Mesenchymal stem cell (in vitro differentiated cells and primary cell): ENCODE measurements around the gene OBSL1.

ENCODE experiments used
- DNase-seq: peaks from one replicate; pipeline ENCODE4 v3.0.0-alpha.2; 2013
- H2AFZ ChIP-seq: one replicate; pipeline ENCODE4 v1.6.1; 2013; ENCODE audit warnings: low read depth, mild to moderate bottlenecking, control low read depth, inconsistent platforms, low read length, moderate library complexity
- H2AK5ac ChIP-seq: 2 replicates; pipeline ENCODE4 v1.6.1; 2013; ENCODE audit warnings: low read length, moderate library complexity, mild to moderate bottlenecking, inconsistent platforms; ENCODE audit not compliant: severe bottlenecking
- H2BK120ac ChIP-seq: one replicate; pipeline ENCODE4 v1.6.1; 2013; ENCODE audit warnings: low read depth, mild to moderate bottlenecking, inconsistent platforms, low read length, moderate library complexity
- H2BK12ac ChIP-seq, 2 experiments: one replicate each; pipeline ENCODE4 v1.6.1; 2013; ENCODE audit warnings: inconsistent platforms in 2 of 2, low read length in 2 of 2, mild to moderate bottlenecking in 2 of 2, moderate library complexity in 2 of 2, control low read depth in 1 of 2
- H2BK15ac ChIP-seq: one replicate; pipeline ENCODE4 v1.6.1; 2013; ENCODE audit warnings: mild to moderate bottlenecking, low read depth, inconsistent platforms; ENCODE audit not compliant: poor library complexity, severe bottlenecking
- H2BK5ac ChIP-seq: 2 replicates; pipeline ENCODE4 v1.6.1; 2013; ENCODE audit warnings: low read depth, mild to moderate bottlenecking, low read length, control low read depth, inconsistent platforms; ENCODE audit not compliant: poor library complexity, severe bottlenecking
- H3K14ac ChIP-seq, 2 experiments: one replicate each; pipeline ENCODE4 v1.6.1; 2013; ENCODE audit warnings: inconsistent platforms in 2 of 2, low read length in 2 of 2, control low read depth in 1 of 2, mild to moderate bottlenecking in 1 of 2, moderate library complexity in 1 of 2
- H3K18ac ChIP-seq, 2 experiments: one replicate each; pipeline ENCODE4 v1.6.1; 2013; ENCODE audit warnings: inconsistent platforms in 2 of 2, low read length in 2 of 2, control low read depth in 1 of 2, low read depth in 1 of 2, mild to moderate bottlenecking in 1 of 2
- H3K23ac ChIP-seq, 2 experiments: one replicate each; pipeline ENCODE4 v1.6.1; 2013; ENCODE audit warnings: inconsistent platforms in 2 of 2, low read length in 2 of 2, mild to moderate bottlenecking in 2 of 2, moderate library complexity in 2 of 2, control low read depth in 1 of 2
- H3K27ac ChIP-seq: 2 replicates; pipeline ENCODE4 v1.5.1; 2013; ENCODE audit warnings: mild to moderate bottlenecking, moderate library complexity, low read length, control low read depth, inconsistent platforms; ENCODE audit not compliant: poor library complexity, severe bottlenecking
- H3K27me3 ChIP-seq, 2 experiments: 2 replicates each; pipeline versions ENCODE4 v1.6.1 to v1.7.0; 2013; ENCODE audit warnings: low read length in 2 of 2, mild to moderate bottlenecking in 2 of 2, moderate library complexity in 2 of 2, control low read depth in 1 of 2, inconsistent platforms in 1 of 2; ENCODE audit not compliant: control insufficient read depth in 1 of 2, insufficient read depth in 1 of 2
- H3K36me3 ChIP-seq, 2 experiments: 2 replicates each; pipeline versions ENCODE4 v1.6.1 to v1.7.0; 2013; ENCODE audit warnings: low read length in 2 of 2, control low read depth in 1 of 2, inconsistent platforms in 1 of 2, low read depth in 1 of 2, mild to moderate bottlenecking in 1 of 2; ENCODE audit not compliant: insufficient read depth in 2 of 2, control insufficient read depth in 1 of 2
- H3K4ac ChIP-seq, 2 experiments: one replicate each; pipeline ENCODE4 v1.6.1; 2013; ENCODE audit warnings: inconsistent platforms in 2 of 2, low read length in 2 of 2, mild to moderate bottlenecking in 2 of 2, moderate library complexity in 2 of 2, control low read depth in 1 of 2, low read depth in 1 of 2
- H3K4me1 ChIP-seq: 2 replicates; pipeline ENCODE4 v1.6.1; 2013; ENCODE audit warnings: low read depth, low read length, control low read depth; ENCODE audit not compliant: control insufficient read depth, insufficient read depth
- H3K4me2 ChIP-seq: 2 replicates; pipeline ENCODE4 v1.6.1; 2013; ENCODE audit warnings: low read length, mild to moderate bottlenecking, inconsistent platforms; ENCODE audit not compliant: poor library complexity, severe bottlenecking
- H3K4me3 ChIP-seq, 2 experiments: 2 replicates each; pipeline versions ENCODE4 v1.5.1 to v1.7.0; 2013; ENCODE audit warnings: low read length in 2 of 2, mild to moderate bottlenecking in 2 of 2, control low read depth in 1 of 2, low read depth in 1 of 2; ENCODE audit not compliant: insufficient read depth in 1 of 2
- H3K79me1 ChIP-seq: replicated peaks from 2 replicates; pipeline ENCODE4 v1.6.1; 2013; ENCODE audit warnings: mild to moderate bottlenecking, control low read depth, low read length, inconsistent platforms; ENCODE audit not compliant: poor library complexity, severe bottlenecking
- H3K9ac ChIP-seq: 2 replicates; pipeline ENCODE4 v1.7.0; 2013; ENCODE audit warnings: mild to moderate bottlenecking, low read length, moderate library complexity
- H3K9me3 ChIP-seq: 2 replicates; pipeline ENCODE4 v1.7.0; 2013; ENCODE audit warnings: mild to moderate bottlenecking, low read length; ENCODE audit not compliant: control insufficient read depth
- H4K8ac ChIP-seq: one replicate; pipeline ENCODE4 v1.6.1; 2013; ENCODE audit warnings: inconsistent platforms, mild to moderate bottlenecking, low read length, moderate library complexity
- H4K91ac ChIP-seq: one replicate; pipeline ENCODE4 v1.6.1; 2013; ENCODE audit warnings: mild to moderate bottlenecking, low read length, inconsistent platforms
- WGBS: methylation state at CpG from one replicate; pipeline ENCODE4 v1.1.7; 2013; ENCODE audit warnings: mixed read lengths; 5-methylcytosine and 5-hydroxymethylcytosine counted together

OBSL1 gene

DNA sequence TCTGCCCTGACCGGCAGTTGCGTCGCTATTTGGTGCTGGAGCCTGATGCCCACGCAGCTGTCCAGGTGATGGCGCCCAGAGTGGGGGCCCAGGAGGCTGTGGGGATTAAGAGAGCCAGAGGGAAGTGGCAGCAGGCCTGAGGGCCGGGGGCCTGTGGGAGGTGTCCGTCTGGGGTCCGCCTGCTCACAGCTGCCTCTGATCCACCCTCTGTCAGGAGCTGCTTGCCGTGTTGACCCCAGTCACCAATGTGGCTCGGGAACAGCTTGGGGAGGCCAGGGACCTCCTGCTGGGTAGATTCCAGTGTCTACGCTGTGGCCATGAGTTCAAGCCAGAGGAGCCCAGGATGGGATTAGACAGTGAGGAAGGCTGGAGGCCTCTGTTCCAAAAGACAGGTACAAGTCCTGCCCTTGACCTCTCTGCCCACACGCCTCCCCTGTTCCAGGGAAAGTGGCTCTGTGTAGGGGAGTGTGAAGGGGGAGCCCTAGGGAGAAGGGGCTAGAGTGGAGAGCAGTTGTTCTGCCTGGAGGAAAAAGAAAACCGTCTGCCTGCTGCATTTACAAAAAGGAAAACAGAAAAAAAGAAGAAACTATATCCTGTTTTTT, 37.9 kb upstream of the OBSL1 start:
- Histone ChIP-seq H2AFZ (no peak overlapping the region), H2BK120ac (no peak overlapping the region), H3K4me3 (no peak overlapping the region), H4K91ac (no peak overlapping the region), H3K27ac (no peak overlapping the region), H2BK15ac (no peak overlapping the region), H3K4ac (no peak overlapping the region), H3K23ac (no peak overlapping the region), H3K4me2 (no peak overlapping the region), H3K18ac (no peak overlapping the region), H3K14ac (no peak overlapping the region), H3K36me3 (peaks cover 70 to 80% of the 10 kb centered on the region in 2 experiments), H3K9me3 (no peaks in the 10 kb centered on the region), H4K8ac (no peak overlapping the region), H3K4me1 (no peaks in the 10 kb centered on the region), H3K79me1 (no peaks in the 10 kb centered on the region), H2BK5ac (no peak overlapping the region), H2AK5ac (no peak overlapping the region), H3K9ac (no peak overlapping the region), H2BK12ac (no peak overlapping the region), H3K27me3 (no peaks in the 10 kb centered on the region)
- WGBS, result 92% methylated on average over 12 of the region's 13 CpGs
- DNase-seq, result no peak

DNA sequence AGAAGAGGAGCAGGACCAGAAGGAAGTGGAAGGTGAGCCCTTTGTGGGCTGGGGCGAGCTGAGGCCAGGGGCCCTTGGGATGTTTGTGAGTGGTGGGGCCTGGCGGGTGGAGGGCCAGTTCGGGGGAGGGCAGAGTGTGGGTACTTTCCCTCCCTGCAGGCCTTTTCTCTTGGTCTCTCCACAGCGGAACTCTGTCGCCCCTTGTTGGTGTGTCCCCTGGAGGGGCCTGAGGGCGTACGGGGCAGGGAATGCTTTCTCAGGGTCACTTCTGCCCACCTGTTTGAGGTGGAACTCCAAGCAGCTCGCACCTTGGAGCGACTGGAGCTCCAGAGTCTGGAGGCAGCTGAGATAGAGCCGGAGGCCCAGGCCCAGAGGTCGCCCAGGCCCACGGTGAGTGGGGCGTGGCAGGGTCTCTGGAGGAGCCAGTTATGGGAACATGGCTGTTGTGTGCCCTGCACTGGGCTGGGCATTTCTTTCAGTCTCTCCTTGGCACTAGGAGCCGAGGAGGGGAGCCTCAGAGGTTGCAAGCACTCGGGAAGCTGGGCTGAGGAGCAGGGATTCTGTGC, 37.1 kb upstream of the OBSL1 start:
- Histone ChIP-seq H4K8ac (no peak overlapping the region), H3K4me2 (no peak overlapping the region), H2BK15ac (peak overlapping the region; percentile 9), H2BK120ac (no peak overlapping the region), H2AK5ac (no peak overlapping the region), H3K4ac (no peak overlapping the region), H3K18ac (no peak overlapping the region), H2BK12ac (no peak overlapping the region), H3K27ac (no peak overlapping the region), H3K4me1 (no peaks in the 10 kb centered on the region), H3K4me3 (no peak overlapping the region), H3K36me3 (peaks cover 72 to 73% of the 10 kb centered on the region in 2 experiments), H3K9ac (no peak overlapping the region), H3K9me3 (no peaks in the 10 kb centered on the region), H3K23ac (no peak overlapping the region), H2BK5ac (no peak overlapping the region), H4K91ac (no peak overlapping the region), H2AFZ (no peak overlapping the region), H3K27me3 (no peaks in the 10 kb centered on the region), H3K14ac (no peak overlapping the region), H3K79me1 (no peaks in the 10 kb centered on the region)
- DNase-seq, result no peak
- 83% methylated on average over 15 of the region's 15 CpGs for WGBS

DNA sequence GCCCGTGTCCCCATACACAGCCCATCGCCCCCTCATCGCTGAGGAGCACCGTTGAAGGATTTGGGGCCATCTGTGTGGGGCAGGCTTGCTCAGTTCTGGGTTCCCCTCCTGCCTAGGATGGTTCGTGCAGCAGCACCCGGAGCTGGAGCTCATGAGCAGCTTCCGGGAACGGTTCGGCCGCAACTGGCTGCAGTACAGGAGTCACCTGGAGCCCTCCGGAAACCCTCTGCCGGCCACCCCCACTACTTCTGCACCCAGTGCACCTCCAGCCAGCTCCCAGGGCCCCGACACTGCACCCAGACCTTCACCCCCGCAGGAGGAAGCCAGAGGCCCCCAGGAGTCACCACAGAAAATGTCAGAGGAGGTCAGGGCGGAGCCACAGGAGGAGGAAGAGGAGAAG, 36.6 kb upstream of the OBSL1 start:
- peaks cover 69 to 76% of the 10 kb centered on the region in 2 experiments for H3K36me3 ChIP-seq
- no peak overlapping the region for H2AFZ ChIP-seq
- no peaks in the 10 kb centered on the region for H3K79me1 ChIP-seq
- H3K9me3 ChIP-seq, result no peaks in the 10 kb centered on the region
- H3K9ac ChIP-seq, result no peak overlapping the region
- no peaks in the 10 kb centered on the region for H3K4me1 ChIP-seq
- no peak overlapping the region for H3K4me2 ChIP-seq
- H2BK12ac ChIP-seq, result no peak overlapping the region
- no peaks in the 10 kb centered on the region for H3K27me3 ChIP-seq
- 96% methylated on average over 13 of the region's 15 CpGs for WGBS
- H4K8ac ChIP-seq, result no peak overlapping the region
- H3K14ac ChIP-seq, result no peak overlapping the region
- no peak overlapping the region for H2AK5ac ChIP-seq
- H3K23ac ChIP-seq, result no peak overlapping the region
- no peak overlapping the region for H2BK5ac ChIP-seq
- H4K91ac ChIP-seq, result no peak overlapping the region
- no peak overlapping the region for H3K4me3 ChIP-seq
- no peak overlapping the region for H2BK15ac ChIP-seq
- DNase-seq, result no peak
- H3K27ac ChIP-seq, result no peak overlapping the region
- no peak overlapping the region for H2BK120ac ChIP-seq
- no peak overlapping the region for H3K4ac ChIP-seq
- H3K18ac ChIP-seq, result no peak overlapping the region

DNA sequence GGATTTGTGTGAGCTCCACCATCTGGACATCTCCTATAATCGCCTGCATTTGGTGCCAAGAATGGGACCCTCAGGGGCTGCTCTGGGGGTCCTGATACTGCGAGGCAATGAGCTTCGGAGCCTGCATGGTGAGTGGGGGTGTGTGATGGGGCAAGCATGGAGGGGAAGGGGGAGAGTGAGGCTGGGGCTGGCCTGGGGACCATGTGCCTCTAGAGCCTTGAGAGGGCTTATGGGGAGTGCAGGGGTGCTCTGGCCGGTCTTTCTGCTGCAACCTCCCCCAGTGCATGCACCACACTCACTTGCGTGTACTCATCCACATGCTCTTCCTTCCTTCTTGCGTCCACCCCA, 34.2 kb upstream of the OBSL1 start:
- no peak for DNase-seq
- 94% methylated on average over 6 of the region's 6 CpGs for WGBS
- no peak overlapping the region for H4K91ac ChIP-seq

More for the DNA sequence above, 34.2 kb upstream of the OBSL1 start:
- no peak overlapping the region for H3K4ac ChIP-seq
- no peak overlapping the region for H2BK5ac ChIP-seq
- H3K4me3 ChIP-seq, result no peak overlapping the region
- H2AK5ac ChIP-seq, result no peak overlapping the region
- H2AFZ ChIP-seq, result no peak overlapping the region
- no peak overlapping the region for H2BK120ac ChIP-seq
- H4K8ac ChIP-seq, result no peak overlapping the region
- H3K4me2 ChIP-seq, result no peak overlapping the region
- H3K36me3 ChIP-seq, result peaks cover 63 to 78% of the 10 kb centered on the region in 2 experiments
- H2BK12ac ChIP-seq, result no peak overlapping the region
- H3K23ac ChIP-seq, result no peak overlapping the region
- no peak overlapping the region for H3K18ac ChIP-seq
- H3K79me1 ChIP-seq, result peaks cover 5% of the 10 kb centered on the region
- no peak overlapping the region for H3K14ac ChIP-seq
- H2BK15ac ChIP-seq, result no peak overlapping the region
- H3K4me1 ChIP-seq, result no peaks in the 10 kb centered on the region
- H3K9ac ChIP-seq, result peak overlapping the region; percentile 57
- no peak overlapping the region for H3K27ac ChIP-seq
- no peaks in the 10 kb centered on the region for H3K9me3 ChIP-seq
- no peaks in the 10 kb centered on the region for H3K27me3 ChIP-seq
